Stimulated activated CD4-positive, alpha-beta T cell treated with anti-CD3 and anti-CD28 coated beads, TNF-alpha, amount 100 ng/mL, for 24 hours (primary cell): Measurements from ENCODE around the gene RABGEF1.

Experiments
- DNase-seq, 3 experiments: peaks; one replicate each; pipeline ENCODE4 v3.0.0-alpha.2; 2020; ENCODE audit warnings: low read depth in 3 of 3

Gene RABGEF1

DNA sequence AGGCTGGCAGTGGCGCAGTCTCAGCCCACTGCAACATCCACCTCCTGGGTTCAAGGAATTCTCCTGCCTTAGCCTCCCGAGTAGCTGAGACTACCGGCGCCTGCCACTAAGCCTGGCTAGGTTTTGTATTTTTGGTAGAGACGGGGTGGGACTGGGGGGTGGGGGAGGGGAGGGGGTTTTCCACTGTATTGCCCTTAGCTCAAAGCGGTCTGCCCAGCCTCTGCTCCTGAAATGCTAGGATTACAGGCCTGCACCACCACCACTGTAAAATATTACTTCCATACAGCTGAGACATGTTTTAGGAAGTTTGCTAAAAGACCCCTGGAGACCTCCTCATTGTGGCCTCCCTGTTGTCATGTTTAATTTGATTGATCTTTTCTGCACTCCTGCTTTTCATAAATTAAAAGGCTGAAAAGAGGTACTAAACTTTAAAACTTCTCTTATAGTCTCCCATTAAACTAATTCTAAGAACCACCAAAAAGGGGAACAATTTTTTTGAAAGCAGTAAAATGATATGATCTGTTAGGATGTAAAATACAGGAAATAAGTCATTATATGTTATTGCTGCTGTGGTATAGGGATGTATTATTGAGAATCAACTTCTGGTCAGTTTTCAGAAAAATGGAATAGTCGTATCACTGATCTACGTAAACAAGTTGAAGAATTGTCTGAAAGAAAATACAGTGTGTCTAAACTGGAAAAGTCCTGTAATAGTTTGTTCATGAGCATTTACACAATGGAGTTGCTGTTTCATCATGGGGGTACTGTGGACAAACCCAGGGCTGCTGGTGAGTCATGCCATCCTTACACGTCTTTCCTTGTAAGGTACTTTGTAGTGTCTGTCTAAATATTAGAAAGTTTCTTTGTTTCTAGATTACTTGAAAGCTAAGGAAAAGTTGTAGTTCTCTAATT, 107.6 kb downstream of the RABGEF1 start:
- no peak for DNase-seq

DNA sequence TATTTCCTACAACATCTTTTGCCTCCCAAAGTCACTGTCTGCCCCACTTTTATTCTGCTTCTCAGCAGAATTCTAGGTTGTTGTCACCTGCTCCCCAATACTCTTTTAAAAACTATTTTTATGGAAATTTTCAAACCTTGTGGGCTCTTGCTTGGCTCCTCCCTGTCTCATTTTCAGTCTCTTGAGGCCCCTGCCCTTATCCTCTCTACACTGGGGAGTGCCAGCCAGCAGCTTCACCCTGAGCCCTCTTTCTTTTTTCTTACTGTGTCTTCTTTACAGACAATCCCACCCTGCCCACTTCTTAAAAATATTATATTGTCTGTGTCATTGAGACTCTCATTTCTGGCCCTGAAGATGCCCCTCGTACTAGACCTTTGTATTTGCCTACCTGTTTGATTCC, 118.8 kb downstream of the RABGEF1 start:
- no peak for DNase-seq

DNA sequence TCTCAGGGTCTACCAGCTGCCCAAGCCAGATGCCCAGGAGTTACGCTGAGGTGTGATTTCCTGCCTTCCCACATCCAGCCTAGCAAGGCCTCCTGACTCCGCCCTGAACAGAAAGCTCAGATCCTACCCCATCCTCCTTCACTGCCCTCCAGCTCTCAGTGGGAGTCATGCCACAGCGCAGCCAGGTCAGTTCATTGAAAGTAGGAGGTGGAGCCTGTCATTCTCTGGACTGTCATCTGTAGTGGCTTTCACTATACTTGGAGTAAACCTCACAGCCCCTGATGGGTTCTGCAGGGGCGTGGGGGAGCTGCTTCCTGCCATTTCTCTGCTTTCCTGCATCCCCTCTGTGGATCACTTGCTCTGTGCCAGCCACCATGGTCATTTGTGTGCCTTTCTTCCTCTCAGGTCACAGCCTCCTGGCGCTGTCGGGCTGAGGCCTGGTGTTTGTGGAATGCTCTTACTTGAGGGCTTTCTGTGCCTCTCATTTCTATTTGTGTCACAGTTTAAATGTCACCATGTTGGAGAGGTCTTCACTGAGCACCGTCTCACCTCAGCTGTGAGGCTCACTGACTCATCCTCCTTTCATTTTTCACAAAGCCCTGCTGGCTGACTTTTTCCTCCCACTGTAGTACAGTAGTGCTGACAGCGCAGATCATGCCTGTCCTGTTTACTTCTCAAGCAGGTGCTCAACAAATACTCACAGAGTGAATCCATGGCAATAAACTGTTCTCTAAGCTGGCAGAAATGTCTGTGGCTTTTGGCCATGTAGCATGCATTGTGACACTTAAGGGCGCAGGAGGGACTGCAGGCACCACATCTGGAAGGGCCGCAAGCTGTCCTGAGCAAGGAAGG, 119.5 kb downstream of the RABGEF1 start:
- peak in 2 of 3 experiments; percentile 22 to 39 for DNase-seq

DNA sequence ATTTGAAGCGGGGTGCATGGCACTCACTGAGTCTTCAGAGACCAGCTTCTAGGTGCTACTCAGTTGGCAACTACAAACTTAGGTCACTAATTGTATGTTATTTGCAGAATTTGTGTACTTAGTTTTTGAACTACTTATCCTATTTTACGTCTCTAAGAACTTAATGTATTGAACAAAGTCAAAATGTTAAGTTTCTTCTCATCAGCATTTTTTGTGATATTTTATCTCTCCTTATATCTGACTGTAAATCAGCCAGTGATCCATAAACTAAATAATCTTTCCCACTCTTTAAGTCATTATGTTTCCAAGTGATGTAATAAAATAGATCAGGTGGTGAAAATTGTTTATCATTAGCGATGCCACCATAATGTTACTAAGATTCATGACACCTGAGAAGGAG, 120.2 kb downstream of the RABGEF1 start:
- DNase-seq = no peak
